Measurements from ENCODE around the gene ZNF346. TPM values are rescaled to one million over a fixed set of nuclear protein-coding genes. Genes with fewer than 3 reads are reported as not detected.

The ZNF346 gene
- total and polyA plus RNA-seq, 2 of the 13 experiments (the other 11 are each of a cell fraction or from before 2014, with no cell fraction given) = 8.6 to 19.4 TPM

- TF ChIP-seq GZF1 (CRISPR knock-in tag; IDR thresholded peaks at IDR 0.05) (no peak), ZNF704 (CRISPR knock-in tag; IDR thresholded peaks at IDR 0.05; ENCODE audit: borderline replicate concordance) (no peak), ZNF446 (CRISPR knock-in tag; IDR thresholded peaks at IDR 0.05) (peak; percentile 78), ZBTB34 (CRISPR knock-in tag; IDR thresholded peaks at IDR 0.05) (no peak), FOSL2 (CRISPR knock-in tag; IDR thresholded peaks at IDR 0.05) (peak; percentile 13; the same call in 1 of the 2 replicates), ZXDC (CRISPR knock-in tag; IDR thresholded peaks at IDR 0.05) (no peak), NFYB (CRISPR knock-in tag; IDR thresholded peaks at IDR 0.05) (0 out of 2 replicates have a peak, but pooled peaks have one; percentile 23), SMARCE1 (IDR thresholded peaks at IDR 0.05; ENCODE audit: borderline replicate concordance) (no peak), NFE2L2 (IDR thresholded peaks at IDR 0.05; ENCODE audit: low read length) (no peak), ZBTB46 (CRISPR knock-in tag; IDR thresholded peaks at IDR 0.05; ENCODE audit: borderline replicate concordance) (no peak), ZNF652 (CRISPR knock-in tag; IDR thresholded peaks at IDR 0.05; ENCODE audit: borderline replicate concordance, low read depth) (no peak), ZNF451 (CRISPR knock-in tag; IDR thresholded peaks at IDR 0.05) (peak; percentile 64; the same call in 1 of the 2 replicates), ZNF782 (CRISPR knock-in tag; IDR thresholded peaks at IDR 0.05; ENCODE audit: borderline replicate concordance) (0 out of 2 replicates have a peak, but pooled peaks have one; percentile 29), JARID2 (CRISPR knock-in tag; IDR thresholded peaks at IDR 0.05; ENCODE audit: insufficient replicate concordance) (no peak), ZNF800 (CRISPR knock-in tag; IDR thresholded peaks at IDR 0.05) (no peak), ZNF615 (CRISPR knock-in tag; IDR thresholded peaks at IDR 0.05; ENCODE audit: borderline replicate concordance) (no peak), ZNF773 (CRISPR knock-in tag; IDR thresholded peaks at IDR 0.05; ENCODE audit: borderline replicate concordance) (peak; percentile 44; the same call in 1 of the 2 replicates), ESRRA (CRISPR knock-in tag; IDR thresholded peaks at IDR 0.05; ENCODE audit: low read depth) (no peak), SNAI1 (CRISPR knock-in tag; IDR thresholded peaks at IDR 0.05; ENCODE audit: borderline replicate concordance) (no peak; the same call in 1 of the 2 replicates)
Observed at GRCh38 chr5:177022386-177023302, at the start of gene ZNF346 (continued).
